SK-N-DZ (cell line): ENCODE results near the gene ADCY9. TPM values are rescaled to one million over a fixed set of nuclear protein-coding genes. Genes with fewer than 3 reads are reported as not detected.
"Not testable (repeated sequence)": the region's sequence is repeated elsewhere in the genome, so short reads cannot be mapped to it uniquely, and the experiment has no call there.

ENCODE experiments used
- DNase-seq: peaks from one replicate; pipeline ENCODE4 v3.0.0-alpha.2; 2015; ENCODE audit warnings: low spot score
- polyA plus RNA-seq, 2 experiments: library from polyadenylated mRNA; depleted of rRNA; stranded (reverse); fragments of >200 nt; gene quantifications; 2 replicates each; pipeline ENCODE4 v1.2.3, GENCODE V29; 2014

ADCY9 gene
- polyA plus RNA-seq (2014; cell fraction: cytosol; rRNA removed) = 7.3 and 11.9 TPM in 2 replicates
- 10.4 and 15.6 TPM in 2 replicates for polyA plus RNA-seq (2014; cell fraction: nucleus; rRNA removed)

GRCh38 chr16:4116325-4117249 is at the start of gene ADCY9:
Gene ADCY9 (minus strand): TSS chr16:4116442. CDS start chr16:4115442, 1,000 bp downstream.
- peak; percentile 74 for DNase-seq

- DNase-seq = no peak
Measured at GRCh38 chr16:4160658-4161430, 44.6 kb upstream of the ADCY9 start.

GRCh38 chr16:4159726-4160125 is 43.5 kb upstream of the ADCY9 start:
- DNase-seq = no peak

- DNase-seq = no peak
Measured at GRCh38 chr16:4158143-4159093, 42.2 kb upstream of the ADCY9 start.

GRCh38 chr16:4157376-4157825 is 41.2 kb upstream of the ADCY9 start:
- no peak for DNase-seq

- not testable (repeated sequence) for DNase-seq
Measured at GRCh38 chr16:4156503-4156902, 40.3 kb upstream of the ADCY9 start.

- not testable (repeated sequence) for DNase-seq
Measured at GRCh38 chr16:4153364-4153763, 37.1 kb upstream of the ADCY9 start.

GRCh38 chr16:4152267-4152666 is 36.0 kb upstream of the ADCY9 start:
- DNase-seq = no peak

GRCh38 chr16:4147236-4147635 is 31.0 kb upstream of the ADCY9 start:
- no peak for DNase-seq

GRCh38 chr16:4142268-4142667 is 26.0 kb upstream of the ADCY9 start:
- no peak for DNase-seq

- DNase-seq = no peak
Measured at GRCh38 chr16:4141604-4142003, 25.4 kb upstream of the ADCY9 start.

GRCh38 chr16:4140652-4141051 is 24.4 kb upstream of the ADCY9 start:
- DNase-seq = no peak

GRCh38 chr16:4139968-4140367 is 23.7 kb upstream of the ADCY9 start:
- no peak for DNase-seq

- no peak for DNase-seq
Measured at GRCh38 chr16:4138713-4139112, 22.5 kb upstream of the ADCY9 start.

GRCh38 chr16:4137438-4137837 is 21.2 kb upstream of the ADCY9 start:
- DNase-seq = no peak

GRCh38 chr16:4136229-4136813 is 20.1 kb upstream of the ADCY9 start:
- DNase-seq = no peak

GRCh38 chr16:4135537-4135936 is 19.3 kb upstream of the ADCY9 start:
- DNase-seq = no peak

- no peak for DNase-seq
Measured at GRCh38 chr16:4133897-4134372, 17.7 kb upstream of the ADCY9 start.

- DNase-seq = no peak
Measured at GRCh38 chr16:4131621-4132020, 15.4 kb upstream of the ADCY9 start.

- DNase-seq = no peak
Measured at GRCh38 chr16:4124535-4125294, 8.5 kb upstream of the ADCY9 start.
